HG02678 (cell line): Measurements from ENCODE around the gene HSD17B2.
"Not testable (repeated sequence)": the region's sequence is repeated elsewhere in the genome, so short reads cannot be mapped to it uniquely, and the experiment has no call there.

Experiments
- ATAC-seq: cut with Tn5 transposase; IDR thresholded peaks from one replicate; pipeline ENCODE4 v1.9.1; 2021; ENCODE audit warnings: mild to moderate bottlenecking, moderate library complexity; ENCODE audit not compliant: unreplicated experiment

Gene HSD17B2, protein sequence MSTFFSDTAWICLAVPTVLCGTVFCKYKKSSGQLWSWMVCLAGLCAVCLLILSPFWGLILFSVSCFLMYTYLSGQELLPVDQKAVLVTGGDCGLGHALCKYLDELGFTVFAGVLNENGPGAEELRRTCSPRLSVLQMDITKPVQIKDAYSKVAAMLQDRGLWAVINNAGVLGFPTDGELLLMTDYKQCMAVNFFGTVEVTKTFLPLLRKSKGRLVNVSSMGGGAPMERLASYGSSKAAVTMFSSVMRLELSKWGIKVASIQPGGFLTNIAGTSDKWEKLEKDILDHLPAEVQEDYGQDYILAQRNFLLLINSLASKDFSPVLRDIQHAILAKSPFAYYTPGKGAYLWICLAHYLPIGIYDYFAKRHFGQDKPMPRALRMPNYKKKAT

DNA sequence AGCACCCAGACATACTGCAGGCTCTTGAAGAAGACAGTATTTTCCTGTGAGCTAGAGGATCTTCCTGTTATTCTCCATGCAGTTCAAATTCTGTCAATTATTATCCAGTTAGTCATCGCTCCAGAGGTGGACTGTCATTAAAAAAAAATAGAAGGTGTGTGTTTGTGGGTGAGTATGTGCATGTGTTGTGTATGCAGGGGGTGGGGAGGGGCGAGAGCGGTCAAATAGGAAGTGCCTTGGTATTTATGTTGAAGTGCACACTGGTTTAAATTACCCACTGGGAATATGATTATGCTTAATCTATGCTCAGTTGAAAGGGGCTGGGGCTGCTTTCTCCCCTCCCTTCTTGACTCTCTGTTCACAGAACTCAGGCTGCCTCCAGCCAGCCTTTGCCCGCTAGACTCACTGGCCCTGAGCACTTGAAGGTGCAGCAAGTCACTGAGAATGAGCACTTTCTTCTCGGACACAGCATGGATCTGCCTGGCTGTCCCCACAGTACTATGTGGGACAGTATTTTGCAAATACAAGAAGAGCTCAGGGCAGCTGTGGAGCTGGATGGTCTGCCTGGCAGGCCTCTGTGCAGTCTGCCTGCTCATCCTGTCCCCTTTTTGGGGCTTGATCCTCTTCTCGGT lies at the start of gene HSD17B2:
TSS of gene HSD17B2 (plus strand) at position 273 of the 632 bp plus-strand sequence. CDS start at position 445, 172 bp downstream.
- no peak for ATAC-seq

DNA sequence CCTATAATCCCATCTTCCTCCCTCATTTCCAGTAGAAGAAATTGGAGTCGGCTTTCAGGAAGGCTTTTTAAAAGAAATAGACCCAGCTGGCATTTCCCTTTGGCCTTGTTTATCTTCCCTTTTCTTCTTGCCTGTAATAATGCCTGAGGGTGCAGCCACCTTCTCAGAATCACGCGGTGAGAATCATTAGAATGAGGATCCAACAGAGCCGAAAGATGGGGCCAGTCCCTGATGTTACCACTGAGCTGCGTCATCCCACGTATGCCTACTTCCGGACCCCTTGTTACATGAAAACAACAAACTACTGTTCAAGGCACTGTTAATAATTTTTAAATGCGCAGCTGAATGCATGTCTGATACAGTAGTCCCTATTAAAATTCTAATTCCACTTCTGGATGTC lies 47.9 kb upstream of the HSD17B2 start:
- ATAC-seq = no peak

DNA sequence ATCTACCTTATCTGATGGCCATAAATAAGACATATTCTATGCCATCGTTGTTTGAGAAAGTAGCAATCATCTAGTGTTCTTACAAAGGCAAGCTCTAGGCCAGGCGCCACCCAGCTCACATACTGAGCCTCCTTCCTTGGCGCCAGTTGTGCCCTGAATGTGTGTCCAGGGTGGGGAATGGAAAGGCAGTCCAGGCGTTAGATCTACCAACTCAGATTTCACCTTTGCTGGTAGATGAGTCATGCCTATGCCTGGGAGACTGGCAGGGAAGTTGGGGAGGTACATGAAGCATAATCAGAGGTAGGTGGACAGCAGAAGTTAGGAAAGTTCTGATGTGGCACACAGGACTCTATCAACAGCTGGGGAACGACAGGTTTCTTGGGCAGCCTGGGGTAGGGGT lies 47.3 kb upstream of the HSD17B2 start:
- no peak for ATAC-seq

DNA sequence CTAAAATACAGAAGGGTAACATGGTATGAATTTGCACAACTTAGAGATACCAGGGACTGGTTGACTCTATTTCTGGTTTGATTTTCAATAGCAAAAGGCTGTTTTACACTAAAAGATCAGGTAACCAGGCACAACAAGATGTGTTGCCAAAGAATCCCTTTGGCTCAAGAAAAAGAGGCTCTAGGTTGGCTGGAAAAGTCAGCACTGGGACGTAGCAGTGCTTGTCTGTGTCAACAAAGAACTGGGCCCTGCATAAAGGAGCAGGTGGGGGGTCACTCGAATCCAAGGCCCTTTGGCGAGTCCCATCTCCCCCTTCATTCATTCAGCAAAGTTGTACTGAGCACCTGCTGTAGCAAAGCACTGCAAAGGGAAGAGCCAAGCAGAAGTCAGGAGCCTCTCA lies 42.2 kb upstream of the HSD17B2 start:
- ATAC-seq = no peak

DNA sequence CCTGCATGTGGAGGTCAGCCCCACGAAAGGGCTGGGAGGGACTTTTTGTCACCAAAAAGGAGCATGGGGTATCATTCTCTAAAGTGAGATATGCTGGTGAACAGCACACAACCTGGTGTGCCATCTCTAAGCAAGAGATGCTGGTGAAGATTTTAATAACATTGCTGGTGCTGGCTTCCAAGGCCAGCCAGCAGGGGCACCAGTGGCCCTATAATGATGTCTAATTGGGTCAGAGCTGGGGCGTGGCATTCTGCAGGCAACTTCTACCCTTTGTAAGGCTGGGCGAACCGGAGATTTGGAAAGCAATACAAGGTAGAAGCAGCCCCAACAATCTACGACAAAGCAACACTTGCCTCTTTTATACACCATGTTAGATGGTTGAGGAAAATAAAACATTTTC lies 40.6 kb upstream of the HSD17B2 start:
- no peak for ATAC-seq

DNA sequence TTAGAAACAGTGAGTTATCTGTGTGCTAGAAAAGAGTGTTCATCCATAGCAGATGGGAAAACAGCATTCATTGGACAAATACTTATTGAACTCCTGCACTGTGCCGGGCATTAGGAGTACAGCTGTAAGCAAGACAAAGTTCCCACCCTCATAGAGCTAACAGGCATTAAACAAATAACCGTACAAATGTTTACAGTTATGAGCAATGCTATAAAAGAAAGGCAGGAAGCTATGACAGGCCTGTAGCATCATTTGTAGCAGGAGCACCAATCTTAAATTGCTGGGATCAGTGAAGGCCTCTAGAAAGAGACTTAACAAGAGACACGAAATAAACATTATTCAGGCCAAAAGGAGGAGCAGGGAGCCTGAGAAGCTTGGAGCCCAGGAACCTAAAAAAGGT lies 39.4 kb upstream of the HSD17B2 start:
- ATAC-seq = no peak

DNA sequence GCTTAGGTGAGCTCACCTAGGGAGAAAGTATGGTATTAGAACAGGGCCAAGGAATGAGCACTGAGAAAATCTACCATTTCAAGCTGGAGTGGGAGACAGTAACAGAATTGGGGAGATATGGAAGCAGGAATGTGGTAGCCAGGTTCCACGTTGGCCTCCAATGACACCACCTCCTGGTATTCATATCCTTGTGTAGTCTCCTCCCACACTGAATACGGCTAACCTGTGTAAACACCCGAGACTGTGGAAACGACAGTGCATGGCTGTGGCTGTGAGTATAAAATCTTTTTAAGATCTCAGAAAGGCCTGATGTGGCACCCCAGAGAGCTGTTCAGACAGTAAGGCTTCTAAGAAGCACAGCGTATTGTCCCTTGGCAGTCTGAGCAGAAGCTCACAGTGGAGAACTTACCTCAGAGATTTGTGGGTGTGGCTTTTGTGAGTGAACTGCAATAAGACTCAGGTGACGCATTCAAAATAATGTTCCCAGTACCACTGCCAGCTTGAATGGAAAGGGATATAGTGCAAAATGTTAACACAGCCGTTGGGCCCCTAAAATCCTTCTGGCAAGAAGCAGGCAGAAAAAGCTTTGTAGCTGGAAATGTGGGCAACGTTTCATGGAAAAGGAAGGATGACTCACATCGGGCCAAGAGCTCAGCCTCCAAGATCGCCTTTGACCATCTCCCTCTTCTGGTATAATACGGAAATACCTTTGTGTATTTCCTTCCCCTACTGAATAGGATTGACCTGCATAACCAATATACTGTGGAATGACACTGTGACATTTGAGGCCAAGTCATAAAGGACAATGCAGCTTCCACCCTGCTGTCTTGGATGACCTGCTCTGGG lies 38.2 kb upstream of the HSD17B2 start:
- ATAC-seq = no peak

DNA sequence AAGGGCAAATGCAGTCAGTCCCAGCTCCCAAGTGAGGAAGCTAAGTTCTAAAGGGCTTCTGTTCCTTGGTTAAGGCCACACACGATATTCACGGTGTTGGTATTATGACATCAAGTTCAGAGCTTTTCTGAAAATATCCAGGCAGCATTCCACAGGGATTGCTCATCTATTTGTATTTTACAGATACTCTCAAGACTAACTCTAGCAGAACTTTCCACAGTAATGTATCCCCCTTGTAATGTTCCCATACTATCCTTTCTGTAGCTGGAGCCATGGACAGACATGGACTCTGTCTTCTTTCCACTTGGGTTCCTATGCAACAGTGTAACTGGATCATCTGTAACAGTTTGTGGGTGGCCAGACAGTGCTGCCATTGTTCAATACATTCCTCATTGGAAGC lies 37.3 kb upstream of the HSD17B2 start:
- ATAC-seq = no peak

DNA sequence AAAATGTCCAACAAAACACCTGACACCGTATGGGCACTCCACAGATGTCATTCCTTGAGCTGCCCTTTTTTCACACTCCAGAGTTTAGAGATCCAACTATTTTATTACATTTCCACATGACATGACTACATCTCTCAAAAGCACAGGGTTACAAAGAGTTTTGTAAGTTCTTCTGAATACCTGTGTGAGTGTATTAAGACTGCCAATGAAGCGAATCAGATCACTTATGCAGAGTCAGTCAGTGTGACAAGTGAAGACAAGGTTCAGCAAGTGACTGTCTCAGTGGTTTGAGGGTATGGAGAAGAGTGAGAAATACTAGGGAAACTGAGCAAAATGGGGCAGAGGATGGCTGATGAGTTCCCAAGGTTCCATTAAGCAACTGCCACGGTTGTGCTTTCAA lies 32.2 kb upstream of the HSD17B2 start:
- ATAC-seq = no peak

DNA sequence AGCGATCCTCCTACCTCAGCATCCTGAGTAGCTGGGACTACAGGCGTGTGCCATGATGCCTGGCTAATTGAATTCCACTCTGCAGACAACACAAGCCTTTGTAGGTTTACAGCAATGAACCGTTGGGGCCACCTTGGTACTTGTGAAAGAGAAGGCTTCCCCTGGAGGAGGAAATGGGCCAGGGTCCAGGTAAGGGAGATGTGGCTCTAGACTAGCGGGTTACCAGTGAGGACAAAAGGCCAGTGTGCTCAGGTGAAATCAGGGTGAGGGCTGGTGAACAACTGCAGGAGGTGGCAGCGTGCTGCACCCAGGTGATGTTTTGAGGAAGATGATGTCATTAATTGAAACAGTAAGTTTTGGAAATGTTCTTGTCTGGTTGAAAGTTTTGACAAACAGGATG lies 30.5 kb upstream of the HSD17B2 start:
- no peak for ATAC-seq

DNA sequence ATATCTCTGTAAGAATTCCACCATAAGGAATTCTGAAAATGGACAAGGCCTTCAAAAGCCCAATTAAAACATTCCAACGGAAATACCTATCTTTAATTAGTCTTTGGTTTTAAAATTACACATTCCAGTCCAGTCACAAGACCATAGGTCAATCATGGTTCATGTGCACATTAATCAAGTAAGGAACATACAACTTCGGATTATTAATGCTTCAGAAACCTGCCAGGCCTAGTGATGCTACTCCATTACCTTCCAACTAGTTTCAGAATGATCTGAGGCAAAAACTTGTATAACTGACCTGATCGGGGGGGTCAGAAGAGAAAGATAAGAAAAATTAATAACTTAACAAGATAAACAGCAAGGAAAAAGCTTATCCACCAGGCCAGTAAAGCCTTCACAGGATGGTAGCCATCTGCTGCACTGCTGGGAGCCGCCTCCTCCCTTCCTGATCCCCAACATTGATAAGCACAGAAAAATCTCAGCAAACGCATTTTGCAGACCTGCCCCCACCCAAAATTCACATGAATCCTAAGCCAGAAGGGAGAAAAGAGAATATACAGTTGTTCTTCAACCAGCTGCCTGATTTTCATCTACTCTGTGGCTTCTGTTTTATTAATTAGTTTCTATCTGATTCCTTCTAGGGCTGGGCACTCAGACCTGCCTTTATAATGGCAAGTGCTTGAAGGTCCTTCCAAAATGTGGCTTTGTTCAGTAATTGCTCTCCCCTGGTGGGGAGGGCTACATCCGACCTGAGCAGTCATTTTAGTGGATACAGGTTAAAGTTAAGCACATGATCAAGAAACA lies 29.8 kb upstream of the HSD17B2 start:
- no peak for ATAC-seq

DNA sequence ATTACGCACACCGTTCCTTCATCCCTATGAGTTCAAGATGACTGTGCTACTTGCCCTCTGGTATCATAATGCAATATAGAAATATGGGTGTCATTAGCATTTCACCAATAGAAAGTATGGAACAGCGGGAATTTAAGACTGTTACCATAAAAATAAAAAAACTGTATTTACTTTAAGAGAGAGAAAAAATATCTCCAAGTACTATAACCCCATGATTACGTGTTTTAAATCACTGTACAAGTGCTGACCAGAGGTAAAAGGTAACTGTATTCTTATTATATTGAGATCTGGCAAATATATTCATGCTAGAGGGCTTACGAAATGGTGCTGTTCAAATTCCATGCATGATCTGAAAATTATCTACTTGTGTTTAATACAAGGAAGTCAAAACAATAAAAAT lies 29.0 kb upstream of the HSD17B2 start:
- no peak for ATAC-seq

DNA sequence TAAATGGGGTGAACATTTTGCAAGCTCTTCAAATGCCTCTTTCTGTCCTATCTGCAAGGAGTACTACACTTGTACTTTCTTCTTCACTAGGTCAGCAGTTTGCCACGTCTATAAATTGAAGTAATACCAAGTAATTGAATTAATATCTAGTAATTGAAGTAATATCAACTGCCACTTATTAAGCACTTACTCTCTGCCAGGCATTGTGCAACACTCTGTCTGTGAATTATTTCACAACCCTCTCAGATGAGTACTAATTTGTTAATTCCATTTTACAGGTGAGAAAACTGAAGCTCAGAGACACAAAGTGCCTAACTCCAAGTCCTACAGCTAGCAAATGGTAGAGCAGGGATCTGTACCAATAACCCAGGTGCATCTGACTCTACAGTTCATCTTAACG lies 27.9 kb upstream of the HSD17B2 start:
- ATAC-seq = no peak

DNA sequence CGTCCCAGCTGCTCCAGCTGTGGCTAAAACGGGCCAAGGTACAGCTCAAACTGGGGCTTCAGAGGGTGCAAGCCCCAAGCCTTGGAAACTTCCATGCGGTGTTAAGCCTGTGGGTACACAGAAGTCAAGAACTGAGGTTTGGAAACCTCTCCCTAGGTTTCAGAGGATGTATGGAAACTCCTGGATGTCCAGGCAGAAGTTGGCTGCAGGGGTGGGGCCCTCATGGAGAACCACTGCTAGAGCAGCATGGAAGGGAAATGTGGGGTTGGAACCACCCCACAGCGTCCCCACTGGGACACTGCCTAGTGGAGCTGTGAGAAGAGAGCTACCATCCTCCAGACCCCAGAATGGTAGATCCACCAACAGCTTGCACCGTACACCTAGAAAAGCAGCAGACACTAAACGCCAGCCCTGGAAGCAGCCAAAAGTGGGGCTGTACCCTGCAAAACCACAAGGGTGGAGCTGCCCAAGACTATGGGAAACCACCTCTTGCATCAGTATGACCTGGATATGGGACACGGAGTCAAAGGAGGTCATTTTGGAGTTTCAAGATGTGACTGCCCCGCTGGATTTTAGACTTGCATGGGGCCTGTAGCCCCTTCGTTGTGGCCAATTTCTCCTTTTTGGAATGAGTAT lies 26.0 kb upstream of the HSD17B2 start:
- no peak for ATAC-seq

DNA sequence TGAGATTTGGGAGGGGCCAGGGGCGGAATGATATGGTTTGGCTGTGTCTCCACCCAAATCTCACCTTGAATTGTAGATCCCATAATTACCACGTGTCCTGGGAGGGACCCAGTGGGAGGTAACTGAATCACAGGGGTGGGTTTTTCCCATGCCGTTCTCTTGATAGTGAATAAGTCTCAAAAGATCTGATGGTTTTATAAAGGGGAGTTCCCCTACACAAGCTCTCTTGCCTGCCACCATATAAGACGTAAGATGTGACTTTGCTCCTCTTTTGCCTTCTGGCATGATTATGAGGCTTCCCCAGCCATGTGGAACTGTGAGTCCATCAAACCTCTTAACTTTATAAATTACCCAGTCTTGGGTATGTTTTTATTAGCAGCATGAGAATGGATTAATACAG lies 25.3 kb upstream of the HSD17B2 start:
- ATAC-seq = not testable (repeated sequence)

DNA sequence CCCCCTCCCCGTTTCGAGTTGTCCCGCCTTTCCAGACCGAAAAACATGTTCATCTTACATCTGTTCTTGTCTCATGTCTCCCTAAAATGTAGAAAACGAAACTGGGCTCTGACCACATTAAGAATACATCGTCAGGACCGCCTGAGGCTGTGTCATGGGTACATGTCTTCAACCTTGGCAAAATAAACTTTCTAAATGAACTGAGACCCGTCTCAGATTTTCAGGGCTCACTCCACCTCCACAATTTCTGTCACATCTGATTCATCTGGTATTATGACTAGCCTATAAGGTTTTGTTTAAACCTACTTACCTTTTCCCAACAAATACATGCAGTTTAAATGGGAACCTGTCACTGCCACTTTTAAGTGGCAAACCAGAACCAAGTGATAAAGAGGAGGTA lies 24.4 kb upstream of the HSD17B2 start:
- ATAC-seq = no peak

DNA sequence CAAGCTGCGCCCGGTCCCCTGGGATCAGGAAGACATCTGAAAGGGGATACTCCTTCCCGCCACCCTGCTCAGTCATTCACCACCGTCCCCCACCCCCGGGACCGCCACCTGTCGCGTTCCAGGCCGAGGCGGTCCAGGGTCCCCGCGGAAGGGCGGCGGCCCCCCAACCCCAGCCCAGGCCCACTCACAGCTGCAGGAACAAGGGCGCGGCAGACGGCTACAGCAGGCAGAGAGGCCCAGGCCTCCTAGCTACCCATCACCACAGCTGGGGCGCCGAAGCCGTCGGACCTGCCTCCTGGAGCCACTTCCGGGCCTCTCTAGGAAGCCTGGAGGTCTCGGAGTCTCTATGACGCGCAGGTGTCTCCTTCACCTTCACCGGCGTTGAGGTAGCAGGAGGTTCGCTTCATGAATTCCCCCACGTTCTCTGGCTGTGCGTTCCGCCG lies 23.8 kb upstream of the HSD17B2 start, which contains the start of gene SDR42E1:
TSS of gene SDR42E1 (minus strand) at position 272 of the 443 bp plus-strand sequence. CDS start 10,612 bp downstream, outside the sequence.
- peak; percentile 97 for ATAC-seq

DNA sequence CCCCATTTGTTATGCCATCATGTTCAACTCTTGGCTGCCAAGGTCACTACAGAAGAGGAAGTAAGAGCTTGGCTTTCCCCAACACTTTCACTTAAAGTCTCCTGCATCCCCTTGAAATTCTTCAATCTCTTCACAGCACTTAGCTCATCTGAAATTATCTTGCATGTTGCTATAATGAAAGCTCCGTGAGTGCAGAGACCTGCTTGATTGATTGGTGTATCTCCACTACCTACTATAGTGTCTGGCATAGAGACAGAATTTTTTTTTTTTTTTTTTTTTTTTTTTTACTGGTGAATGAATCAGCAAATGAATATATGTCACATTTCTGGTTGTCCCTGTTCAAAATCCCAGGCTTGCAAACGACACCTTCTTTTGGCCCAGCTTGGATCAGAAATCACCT lies 21.9 kb upstream of the HSD17B2 start:
- ATAC-seq = no peak

DNA sequence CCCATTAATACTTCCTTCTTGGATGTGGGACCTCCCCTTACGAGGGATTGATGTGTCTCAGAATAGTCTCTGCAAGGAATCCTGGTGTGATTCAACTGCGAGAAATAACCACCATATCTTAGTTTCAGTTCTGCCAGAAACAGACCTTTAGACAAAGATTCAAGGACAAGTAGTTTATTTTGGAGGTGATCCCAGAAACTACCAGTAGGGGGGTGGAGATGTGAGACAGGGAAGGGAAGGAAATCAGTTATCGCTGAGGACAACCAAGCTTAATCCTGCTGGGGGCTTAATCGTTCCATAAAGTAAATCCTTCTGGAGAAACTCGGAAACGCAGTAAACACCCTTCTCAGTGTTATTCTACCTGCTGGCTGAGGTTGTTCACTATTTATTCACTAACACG lies 18.8 kb upstream of the HSD17B2 start:
- ATAC-seq = no peak

DNA sequence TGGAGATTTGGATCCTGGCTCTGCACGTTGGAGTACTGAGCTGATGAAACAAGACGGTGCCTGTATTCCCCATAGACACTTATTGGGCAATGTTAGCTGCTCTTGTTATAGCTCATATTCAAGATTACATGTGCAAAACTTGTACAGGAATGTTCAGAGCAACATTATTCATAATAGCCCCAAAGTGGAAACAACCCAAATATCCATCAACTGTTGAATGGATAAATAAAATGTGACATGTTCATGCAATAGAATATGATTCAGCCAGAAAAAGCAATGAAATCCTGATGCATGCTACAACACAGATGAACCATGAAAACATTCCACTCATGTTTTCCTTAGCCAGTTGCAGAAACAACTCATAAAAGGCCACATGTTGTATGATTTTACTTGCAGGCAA lies 18.1 kb upstream of the HSD17B2 start:
- no peak for ATAC-seq
